IPS-18a (cell line): ENCODE results near the gene KHK.

Source experiments
- H3K27ac ChIP-seq: one replicate; pipeline ENCODE4 v1.5.1; 2013; ENCODE audit warnings: low read length
- H3K27me3 ChIP-seq: one replicate; pipeline ENCODE4 v1.6.1; 2013; ENCODE audit warnings: mild to moderate bottlenecking, low read length; ENCODE audit not compliant: control insufficient read depth, insufficient read depth
- H3K36me3 ChIP-seq: one replicate; pipeline ENCODE4 v1.6.1; 2013; ENCODE audit warnings: low read depth, low read length; ENCODE audit not compliant: control insufficient read depth
- H3K4me1 ChIP-seq: one replicate; pipeline ENCODE4 v1.6.1; 2013; ENCODE audit warnings: low read depth, low read length; ENCODE audit not compliant: control insufficient read depth
- H3K4me3 ChIP-seq: one replicate; pipeline ENCODE4 v1.5.1; 2013; ENCODE audit warnings: low read length
- H3K9ac ChIP-seq: one replicate; pipeline ENCODE4 v1.6.1; 2013; ENCODE audit warnings: mild to moderate bottlenecking, low read length, moderate library complexity
- H3K9me3 ChIP-seq: one replicate; pipeline ENCODE4 v1.6.1; 2013; ENCODE audit warnings: low read depth, low read length; ENCODE audit not compliant: control insufficient read depth

The KHK gene

GRCh38 chr2:27086724-27087593 is at the start of gene KHK:
KHK (plus strand) TSS chr2:27086772; CDS start chr2:27087260, 488 bp downstream.
- H3K9ac ChIP-seq = peak within 1 kb of the TSS; percentile 61
- H3K9me3 ChIP-seq = no peaks in the 10 kb centered on the region
- no peak within 1 kb of the TSS for H3K27ac ChIP-seq
- H3K27me3 ChIP-seq = peaks cover 21% of the 10 kb centered on the region
- H3K4me3 ChIP-seq = peak within 1 kb of the TSS; percentile 83
- no peaks in the 10 kb centered on the region for H3K36me3 ChIP-seq
- peaks cover 7% of the 10 kb centered on the region for H3K4me1 ChIP-seq

- Histone ChIP-seq H3K9me3 (no peaks in the 10 kb centered on the region), H3K9ac (no peak overlapping the region), H3K4me1 (peaks cover 4% of the 10 kb centered on the region), H3K4me3 (no peak overlapping the region), H3K36me3 (peaks cover 72% of the 10 kb centered on the region), H3K27me3 (no peaks in the 10 kb centered on the region), H3K27ac (no peak overlapping the region)
These were observed 48.6 kb upstream of the KHK start for GRCh38 chr2:27038012-27038411.

- Histone ChIP-seq H3K4me3 (no peak overlapping the region), H3K9me3 (no peaks in the 10 kb centered on the region), H3K27ac (no peak overlapping the region), H3K27me3 (no peaks in the 10 kb centered on the region), H3K9ac (no peak overlapping the region), H3K36me3 (peaks cover 75% of the 10 kb centered on the region), H3K4me1 (no peaks in the 10 kb centered on the region)
These were observed 47.8 kb upstream of the KHK start for GRCh38 chr2:27038631-27039339.

DNA sequence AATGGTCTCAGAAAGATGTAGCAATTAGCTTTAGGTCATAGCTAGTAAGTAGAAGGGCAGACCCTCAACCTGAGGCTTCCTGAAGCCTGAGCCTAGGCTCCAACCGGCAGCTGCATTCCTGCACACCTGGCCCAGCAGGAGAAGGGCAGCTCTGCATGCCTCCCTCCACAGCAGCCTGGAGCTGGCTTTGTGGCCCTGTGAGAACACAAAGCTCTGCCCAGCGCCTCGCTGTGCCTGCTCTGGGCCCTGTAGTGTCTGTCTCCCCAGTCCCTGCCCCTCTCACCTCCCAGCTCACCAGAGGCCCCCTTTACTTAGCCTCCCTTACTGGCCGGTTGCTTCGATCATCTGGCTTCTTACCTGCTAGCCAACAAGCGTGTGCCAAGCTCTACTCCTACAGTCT is 47.1 kb upstream of the KHK start:
- H3K27ac ChIP-seq = no peak overlapping the region
- H3K36me3 ChIP-seq = peaks cover 75% of the 10 kb centered on the region
- no peaks in the 10 kb centered on the region for H3K4me1 ChIP-seq
- no peak overlapping the region for H3K4me3 ChIP-seq
- no peak overlapping the region for H3K9ac ChIP-seq
- no peaks in the 10 kb centered on the region for H3K9me3 ChIP-seq
- H3K27me3 ChIP-seq = no peaks in the 10 kb centered on the region

DNA sequence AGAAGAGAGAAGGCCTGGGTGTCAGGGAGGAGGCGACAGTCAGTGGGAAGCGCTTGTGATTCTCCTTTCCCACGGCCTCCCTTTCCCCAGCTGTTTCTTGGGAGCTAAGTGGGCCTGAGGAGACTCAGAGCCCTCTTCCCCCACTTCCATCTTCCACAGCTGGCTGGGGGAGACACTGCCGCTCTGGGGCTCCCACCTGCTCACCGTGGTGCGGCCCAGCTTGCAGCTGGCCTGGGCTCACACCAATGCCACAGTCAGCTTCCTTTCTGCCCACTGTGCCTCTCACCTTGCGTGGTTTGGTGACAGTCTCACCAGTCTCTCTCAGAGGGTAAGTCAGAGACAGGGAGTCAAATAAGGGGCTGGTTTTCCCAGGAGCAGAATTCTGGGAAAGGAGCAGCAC is 46.7 kb upstream of the KHK start:
- Histone ChIP-seq H3K36me3 (peaks cover 75% of the 10 kb centered on the region), H3K9ac (no peak overlapping the region), H3K4me3 (no peak overlapping the region)

DNA sequence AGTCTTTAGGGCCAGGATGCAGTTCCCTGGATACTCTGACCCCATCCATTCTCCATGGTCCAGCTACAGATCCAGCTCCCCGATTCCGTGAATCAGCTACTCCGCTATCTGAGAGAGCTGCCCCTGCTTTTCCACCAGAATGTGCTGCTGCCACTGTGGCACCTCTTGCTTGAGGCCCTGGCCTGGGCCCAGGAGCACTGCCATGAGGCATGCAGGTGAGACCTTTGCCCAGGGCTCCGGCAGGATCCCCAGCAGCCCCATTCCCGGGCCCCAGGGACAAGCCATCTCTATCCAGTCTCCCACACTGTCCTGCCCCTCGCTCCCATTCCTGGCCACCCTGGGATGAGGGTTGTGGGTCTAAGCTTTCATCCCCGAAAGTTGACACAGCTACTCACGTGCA is 46.3 kb upstream of the KHK start:
- Histone ChIP-seq H3K9ac (no peak overlapping the region), H3K27ac (no peak overlapping the region), H3K36me3 (peaks cover 73% of the 10 kb centered on the region), H3K9me3 (no peaks in the 10 kb centered on the region), H3K4me1 (no peaks in the 10 kb centered on the region), H3K4me3 (no peak overlapping the region), H3K27me3 (no peaks in the 10 kb centered on the region)

More for the DNA sequence above, 46.7 kb upstream of the KHK start:
- no peak overlapping the region for H3K27ac ChIP-seq
- no peaks in the 10 kb centered on the region for H3K4me1 ChIP-seq
- no peaks in the 10 kb centered on the region for H3K27me3 ChIP-seq
- no peaks in the 10 kb centered on the region for H3K9me3 ChIP-seq

GRCh38 chr2:27041752-27042151 is 44.8 kb upstream of the KHK start:
- H3K27ac ChIP-seq = no peak overlapping the region
- no peaks in the 10 kb centered on the region for H3K9me3 ChIP-seq
- H3K27me3 ChIP-seq = no peaks in the 10 kb centered on the region
- H3K4me3 ChIP-seq = no peak overlapping the region
- peaks cover 60% of the 10 kb centered on the region for H3K36me3 ChIP-seq
- H3K4me1 ChIP-seq = no peaks in the 10 kb centered on the region
- H3K9ac ChIP-seq = no peak overlapping the region

DNA sequence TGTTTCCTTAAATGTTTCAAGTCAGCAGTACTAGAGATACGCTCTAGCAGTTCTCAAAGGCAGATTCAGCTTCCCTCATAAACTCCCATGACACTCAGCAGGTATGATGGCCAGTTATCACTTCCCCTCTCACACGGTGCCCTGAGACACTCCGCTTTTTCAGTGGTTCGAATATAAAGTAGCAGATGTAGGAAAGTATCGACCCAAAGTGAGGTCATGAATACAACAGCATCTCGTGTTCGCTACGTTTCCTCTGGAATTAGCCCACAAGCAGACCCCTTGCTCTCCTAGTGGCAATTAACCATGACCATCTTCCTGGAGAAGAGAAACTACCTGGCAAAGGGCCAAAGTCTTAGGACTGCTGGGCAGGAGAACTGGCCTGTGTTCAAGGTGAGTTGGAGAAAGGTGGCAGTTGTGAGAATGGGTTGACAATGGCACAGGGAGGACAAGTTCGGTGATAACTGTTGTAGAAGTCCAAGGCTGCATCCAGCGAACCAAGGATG is 44.4 kb upstream of the KHK start:
- H3K9me3 ChIP-seq = no peaks in the 10 kb centered on the region
- no peak overlapping the region for H3K9ac ChIP-seq
- H3K27me3 ChIP-seq = no peaks in the 10 kb centered on the region
- no peak overlapping the region for H3K27ac ChIP-seq
- no peaks in the 10 kb centered on the region for H3K4me1 ChIP-seq
- peaks cover 56% of the 10 kb centered on the region for H3K36me3 ChIP-seq
- H3K4me3 ChIP-seq = no peak overlapping the region

DNA sequence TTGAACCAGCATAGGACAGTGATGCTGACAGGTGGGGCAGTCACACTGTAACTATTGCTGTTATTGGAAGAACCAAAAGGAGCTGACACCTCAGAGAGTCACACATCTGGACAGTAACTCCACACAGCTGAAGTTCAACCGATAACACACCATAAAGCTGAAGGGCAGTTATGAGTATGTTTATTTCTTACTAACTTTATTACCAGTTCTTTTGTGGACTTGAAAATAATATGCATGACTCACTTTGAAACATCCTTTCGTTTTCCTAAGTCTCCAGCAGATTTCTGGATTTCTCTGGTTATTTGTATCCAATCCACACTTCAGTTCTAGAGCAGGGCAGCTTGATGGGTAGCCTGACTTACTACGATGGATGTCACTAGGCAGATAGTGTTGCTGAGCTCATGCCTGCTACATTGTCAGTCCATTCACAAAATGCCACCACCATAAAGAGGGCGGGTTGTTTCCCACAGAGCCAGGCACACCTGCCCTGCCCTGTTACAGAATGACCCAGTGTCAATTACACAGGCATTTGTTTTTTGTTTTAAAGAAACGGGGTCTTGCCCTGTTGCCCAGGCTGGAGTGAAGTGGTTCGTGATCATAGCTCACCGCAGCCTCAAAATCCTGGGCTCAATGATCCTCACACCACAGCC is 43.5 kb upstream of the KHK start:
- Histone ChIP-seq H3K27me3 (no peaks in the 10 kb centered on the region), H3K9ac (no peak overlapping the region), H3K4me1 (no peaks in the 10 kb centered on the region), H3K27ac (no peak overlapping the region), H3K9me3 (no peaks in the 10 kb centered on the region), H3K36me3 (peaks cover 48% of the 10 kb centered on the region), H3K4me3 (no peak overlapping the region)

- H3K9ac ChIP-seq = peak overlapping the region; percentile 61
- peaks cover 7% of the 10 kb centered on the region for H3K36me3 ChIP-seq
- peak overlapping the region; percentile 73 for H3K4me3 ChIP-seq
- peaks cover 4% of the 10 kb centered on the region for H3K4me1 ChIP-seq
- no peaks in the 10 kb centered on the region for H3K9me3 ChIP-seq
- H3K27ac ChIP-seq = no peak overlapping the region
- H3K27me3 ChIP-seq = no peaks in the 10 kb centered on the region
These were observed 36.9 kb upstream of the KHK start for GRCh38 chr2:27049422-27050280.
